MCF 10A (cell line): Measurements from ENCODE around the gene BHLHA15. TPM values are rescaled to one million over a fixed set of nuclear protein-coding genes. Genes with fewer than 3 reads are reported as not detected.

ENCODE experiments used
- BruUV-seq: library from RNA; stranded (reverse); fragments of 400-500 nt; replicated peaks from 2 replicates; lab custom pipeline; 2021; lab: Mats Ljungman, UMichigan
- CTCF ChIA-PET: fragments of 300-600 bp; sonication (Branson Sonifier 250); formaldehyde crosslinking; extraction: SDS; loops from one replicate; lab custom pipeline; 2021; ENCODE audit warnings: antibody characterized with exemption, inconsistent platforms; lab: Yijun Ruan, JAX
- POLR2A ChIA-PET: fragments of 300-600, 350-650 bp; sonication (Branson Sonifier 250); formaldehyde crosslinking; extraction: SDS; loops from one replicate; lab custom pipeline; 2020; ENCODE audit warnings: antibody characterized with exemption, inconsistent platforms; lab: Yijun Ruan, JAX
- DNase-seq: peaks from one replicate; pipeline ENCODE4 v3.0.0-alpha.2; 2018; ENCODE audit not compliant: unreplicated experiment
- H3K27ac Mint-ChIP-seq: one replicate; pipeline ENCODE4 v1.8.0; 2022; ENCODE audit warnings: mild to moderate bottlenecking, low read depth, mixed read lengths; ENCODE audit not compliant: unreplicated experiment
- H3K27me3 Mint-ChIP-seq: one replicate; pipeline ENCODE4 v1.8.0; 2022; ENCODE audit warnings: mixed read lengths; ENCODE audit not compliant: insufficient read depth, unreplicated experiment
- H3K36me3 Mint-ChIP-seq: one replicate; pipeline ENCODE4 v1.8.0; 2022; ENCODE audit warnings: mild to moderate bottlenecking, moderate library complexity, mixed read lengths; ENCODE audit not compliant: insufficient read depth, unreplicated experiment
- H3K4me1 Mint-ChIP-seq: one replicate; pipeline ENCODE4 v1.8.0; 2022; ENCODE audit warnings: mixed read lengths; ENCODE audit not compliant: insufficient read depth, unreplicated experiment
- H3K4me3 Mint-ChIP-seq: one replicate; pipeline ENCODE4 v1.8.0; 2022; ENCODE audit warnings: mild to moderate bottlenecking, moderate library complexity, mixed read lengths; ENCODE audit not compliant: unreplicated experiment
- H3K9me3 Mint-ChIP-seq: one replicate; pipeline ENCODE4 v1.8.0; 2022; ENCODE audit warnings: mixed read lengths; ENCODE audit not compliant: unreplicated experiment
- CTCF ChIP-seq: fragments of 200-600 bp; IDR thresholded peaks from one replicate; pipeline ENCODE4 v1.8.0; 2022; ENCODE audit warnings: antibody characterized with exemption, mild to moderate bottlenecking; ENCODE audit not compliant: unreplicated experiment
- intact Hi-C: fragments of 100-400 bp; cut with micrococcal nuclease; formaldehyde crosslinking; loops from 2 replicates; pipeline ENCODE4 v1.14.1; 2022
- total RNA-seq: library from RNA; stranded (reverse); gene quantifications from 2 replicates; pipeline ENCODE4 v1.2.3, GENCODE V29; 2022

BHLHA15 gene
- total RNA-seq, 1 experiment from 2014 or later: 3.2 TPM

GRCh38 chr7:98205162-98205845, 5.9 kb upstream of the BHLHA15 start:
- intact Hi-C loops: no loop called here
- POLR2A ChIA-PET: no interaction called here
- no peak overlapping the region for H3K27ac Mint-ChIP-seq

GRCh38 chr7:98206451-98207330, 4.5 kb upstream of the BHLHA15 start:
- no peaks in the 10 kb centered on the region for H3K9me3 Mint-ChIP-seq
- intact Hi-C loops: no loop called here
- BruUV-seq: no TSS peak
- H3K4me1 Mint-ChIP-seq: no peaks in the 10 kb centered on the region
- H3K27ac Mint-ChIP-seq: no peak overlapping the region
- CTCF ChIA-PET: interaction anchor here (0.7 to 1.0 kb wide), 2 partner anchors 100 to 226 kb away, joined by 3 to 4 read pairs; partner anchors contain the start of gene LMTK2
- H3K4me3 Mint-ChIP-seq: no peak overlapping the region
- POLR2A ChIA-PET: interaction anchor here (0.5 kb wide), 1 partner anchor 13 kb away, joined by 3 read pairs; no protein-coding TSS in a partner anchor
- peaks cover 31% of the 10 kb centered on the region for H3K36me3 Mint-ChIP-seq
- no peak for TF ChIP-seq CTCF
- no peaks in the 10 kb centered on the region for H3K27me3 Mint-ChIP-seq
- DNase-seq: no peak

More at GRCh38 chr7:98205162-98205845, 5.9 kb upstream of the BHLHA15 start:
- Mint-ChIP-seq H3K27me3 (no peaks in the 10 kb centered on the region), H3K4me3 (no peak overlapping the region), H3K9me3 (no peaks in the 10 kb centered on the region), H3K4me1 (no peaks in the 10 kb centered on the region), H3K36me3 (peaks cover 31% of the 10 kb centered on the region)
- BruUV-seq: no TSS peak
- TF ChIP-seq CTCF: no peak
- CTCF ChIA-PET: interaction anchor here (0.5 kb wide), 1 partner anchor 10 kb away, joined by 3 read pairs; no protein-coding TSS in a partner anchor
- DNase-seq: no peak

GRCh38 chr7:98209166-98209920, 1.9 kb upstream of the BHLHA15 start:
- no peaks in the 10 kb centered on the region for H3K4me1 Mint-ChIP-seq
- H3K4me3 Mint-ChIP-seq: peak overlapping the region; percentile 31
- H3K27ac Mint-ChIP-seq: no peak overlapping the region
- BruUV-seq: no TSS peak
- ChIA-PET POLR2A (no interaction called here), CTCF (no interaction called here)
- no peak for TF ChIP-seq CTCF
- H3K36me3 Mint-ChIP-seq: peaks cover 30% of the 10 kb centered on the region
- no peak for DNase-seq
- no peaks in the 10 kb centered on the region for H3K9me3 Mint-ChIP-seq
- intact Hi-C loops: no loop called here
- H3K27me3 Mint-ChIP-seq: no peaks in the 10 kb centered on the region
